SK-N-SH treated with all-trans-retinoic acid at 6 μM for 48 hours (cell line): ENCODE results near the gene CRYL1.

ENCODE experiments used
- BACH2 ChIP-seq: fragments of 250-450 bp; sonication (Bioruptor Pico); IDR thresholded peaks from 2 replicates; pipeline ENCODE4 v1.9.0; 2021; ENCODE audit warnings: mild to moderate bottlenecking, borderline replicate concordance
- CSDC2 ChIP-seq: fragments of 250-450 bp; sonication (Bioruptor Pico); IDR thresholded peaks from 2 replicates; pipeline ENCODE4 v1.5.0; 2020; ENCODE audit warnings: mild to moderate bottlenecking, moderate library complexity
- CSRNP3 ChIP-seq: fragments of 250-450 bp; sonication (Bioruptor Pico); IDR thresholded peaks from 2 replicates; pipeline ENCODE4 v1.5.1; 2021; ENCODE audit warnings: mild to moderate bottlenecking, moderate library complexity
- GLIS3 ChIP-seq: fragments of 250-450 bp; sonication (Bioruptor Pico); IDR thresholded peaks from 2 replicates; pipeline ENCODE4 v1.5.0; 2020; ENCODE audit warnings: mild to moderate bottlenecking, moderate library complexity
- ISL1 ChIP-seq: fragments of 250-450 bp; sonication (Bioruptor Pico); IDR thresholded peaks from 2 replicates; pipeline ENCODE4 v2.1.2; 2022; ENCODE audit warnings: mild to moderate bottlenecking, moderate library complexity
- SNAI2 ChIP-seq: fragments of 250-450 bp; sonication (Bioruptor Pico); IDR thresholded peaks from 2 replicates; pipeline ENCODE4 v1.5.0; 2020; ENCODE audit warnings: mild to moderate bottlenecking, moderate library complexity
- TCF4 ChIP-seq: fragments of 250-450 bp; sonication (Bioruptor Pico); IDR thresholded peaks from 2 replicates; pipeline ENCODE4 v1.8.0; 2021; ENCODE audit warnings: mild to moderate bottlenecking, moderate library complexity, borderline replicate concordance
- TOX ChIP-seq: fragments of 250-450 bp; sonication (Bioruptor Pico); IDR thresholded peaks from 2 replicates; pipeline ENCODE4 v1.8.0; 2021; ENCODE audit warnings: mild to moderate bottlenecking, moderate library complexity, borderline replicate concordance
- ZC3H10 ChIP-seq: fragments of 250-450 bp; sonication (Bioruptor Pico); IDR thresholded peaks from 2 replicates; pipeline ENCODE4 v1.5.1; 2021; ENCODE audit warnings: mild to moderate bottlenecking, moderate library complexity
- ZFP30 ChIP-seq: fragments of 450-650 bp; formaldehyde crosslinking; IDR thresholded peaks from 2 replicates; pipeline ENCODE4 v1.5.0; 2022; ENCODE audit warnings: mild to moderate bottlenecking, moderate library complexity
- ZNF565 ChIP-seq: fragments of 450-650 bp; formaldehyde crosslinking; conservative IDR thresholded peaks from 2 replicates; pipeline ENCODE4 v1.5.0; 2020; ENCODE audit warnings: low read depth, mild to moderate bottlenecking, moderate library complexity
- TF ChIP-seq, protein P1 (sequence below): fragments of 250-450 bp; sonication (Bioruptor Pico); IDR thresholded peaks from 2 replicates; pipeline ENCODE4 v1.8.0; 2021; ENCODE audit warnings: low read depth, mild to moderate bottlenecking, moderate library complexity, borderline replicate concordance
- TF ChIP-seq, protein P2 (sequence below): fragments of 250-450 bp; sonication (Bioruptor Pico); IDR thresholded peaks from 2 replicates; pipeline ENCODE4 v1.5.0; 2020; ENCODE audit warnings: mild to moderate bottlenecking, moderate library complexity
- TF ChIP-seq, protein P3 (sequence below): fragments of 250-450 bp; sonication (Bioruptor Pico); IDR thresholded peaks from 2 replicates; pipeline ENCODE4 v1.8.0; 2020; ENCODE audit warnings: mild to moderate bottlenecking, moderate library complexity, borderline replicate concordance

DNA sequence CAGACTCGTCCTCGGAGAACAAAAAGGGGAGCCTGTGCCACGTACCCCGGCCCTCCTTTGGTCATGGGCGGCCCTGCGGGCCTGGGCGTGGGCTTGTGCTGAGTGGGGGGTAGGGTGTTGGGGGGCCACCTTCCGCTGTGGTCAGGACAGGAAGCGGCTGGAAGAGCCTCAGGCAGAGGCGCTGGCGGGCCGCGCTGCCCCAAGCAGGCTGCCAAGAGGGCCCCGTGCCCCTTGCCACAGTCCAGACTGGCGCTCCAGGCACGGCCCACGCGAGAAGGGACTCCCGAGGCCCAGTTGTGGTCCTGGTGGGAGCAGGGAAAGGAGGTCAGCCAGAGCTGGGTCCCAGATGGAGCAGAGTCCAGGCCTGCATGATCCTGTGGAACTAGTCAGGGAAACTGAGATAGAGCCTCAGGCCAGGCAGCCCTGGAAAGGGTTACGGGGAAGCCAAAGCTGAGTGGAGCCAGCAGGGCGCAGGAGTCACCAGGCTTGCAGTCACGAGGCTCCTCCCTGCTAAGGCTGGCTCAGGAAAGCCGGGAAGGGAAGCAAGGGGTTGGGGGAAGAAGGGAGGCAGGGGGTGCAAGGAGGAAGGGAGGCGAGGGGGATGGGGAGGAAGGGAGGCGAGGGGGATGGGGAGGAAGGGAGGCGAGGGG lies 135.0 kb downstream of the CRYL1 start:
- TF ChIP-seq ZFP30 (CRISPR knock-in tag) (no peak), CSDC2 (CRISPR knock-in tag) (no peak), BACH2 (CRISPR knock-in tag) (no peak), GLIS3 (CRISPR knock-in tag) (no peak), TOX (CRISPR knock-in tag) (no peak), SNAI2 (CRISPR knock-in tag) (no peak), CSRNP3 (CRISPR knock-in tag) (no peak), TCF4 (CRISPR knock-in tag) (no peak), ZNF565 (CRISPR knock-in tag) (no peak), ISL1 (CRISPR knock-in tag) (no peak), ZC3H10 (CRISPR knock-in tag) (no peak)
- TF ChIP-seq, protein P1, sequence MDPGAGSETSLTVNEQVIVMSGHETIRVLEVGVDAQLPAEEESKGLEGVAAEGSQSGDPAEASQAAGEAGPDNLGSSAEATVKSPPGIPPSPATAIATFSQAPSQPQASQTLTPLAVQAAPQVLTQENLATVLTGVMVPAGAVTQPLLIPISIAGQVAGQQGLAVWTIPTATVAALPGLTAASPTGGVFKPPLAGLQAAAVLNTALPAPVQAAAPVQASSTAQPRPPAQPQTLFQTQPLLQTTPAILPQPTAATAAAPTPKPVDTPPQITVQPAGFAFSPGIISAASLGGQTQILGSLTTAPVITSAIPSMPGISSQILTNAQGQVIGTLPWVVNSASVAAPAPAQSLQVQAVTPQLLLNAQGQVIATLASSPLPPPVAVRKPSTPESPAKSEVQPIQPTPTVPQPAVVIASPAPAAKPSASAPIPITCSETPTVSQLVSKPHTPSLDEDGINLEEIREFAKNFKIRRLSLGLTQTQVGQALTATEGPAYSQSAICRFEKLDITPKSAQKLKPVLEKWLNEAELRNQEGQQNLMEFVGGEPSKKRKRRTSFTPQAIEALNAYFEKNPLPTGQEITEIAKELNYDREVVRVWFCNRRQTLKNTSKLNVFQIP (CRISPR knock-in tag), result no peak
- TF ChIP-seq, protein P2, sequence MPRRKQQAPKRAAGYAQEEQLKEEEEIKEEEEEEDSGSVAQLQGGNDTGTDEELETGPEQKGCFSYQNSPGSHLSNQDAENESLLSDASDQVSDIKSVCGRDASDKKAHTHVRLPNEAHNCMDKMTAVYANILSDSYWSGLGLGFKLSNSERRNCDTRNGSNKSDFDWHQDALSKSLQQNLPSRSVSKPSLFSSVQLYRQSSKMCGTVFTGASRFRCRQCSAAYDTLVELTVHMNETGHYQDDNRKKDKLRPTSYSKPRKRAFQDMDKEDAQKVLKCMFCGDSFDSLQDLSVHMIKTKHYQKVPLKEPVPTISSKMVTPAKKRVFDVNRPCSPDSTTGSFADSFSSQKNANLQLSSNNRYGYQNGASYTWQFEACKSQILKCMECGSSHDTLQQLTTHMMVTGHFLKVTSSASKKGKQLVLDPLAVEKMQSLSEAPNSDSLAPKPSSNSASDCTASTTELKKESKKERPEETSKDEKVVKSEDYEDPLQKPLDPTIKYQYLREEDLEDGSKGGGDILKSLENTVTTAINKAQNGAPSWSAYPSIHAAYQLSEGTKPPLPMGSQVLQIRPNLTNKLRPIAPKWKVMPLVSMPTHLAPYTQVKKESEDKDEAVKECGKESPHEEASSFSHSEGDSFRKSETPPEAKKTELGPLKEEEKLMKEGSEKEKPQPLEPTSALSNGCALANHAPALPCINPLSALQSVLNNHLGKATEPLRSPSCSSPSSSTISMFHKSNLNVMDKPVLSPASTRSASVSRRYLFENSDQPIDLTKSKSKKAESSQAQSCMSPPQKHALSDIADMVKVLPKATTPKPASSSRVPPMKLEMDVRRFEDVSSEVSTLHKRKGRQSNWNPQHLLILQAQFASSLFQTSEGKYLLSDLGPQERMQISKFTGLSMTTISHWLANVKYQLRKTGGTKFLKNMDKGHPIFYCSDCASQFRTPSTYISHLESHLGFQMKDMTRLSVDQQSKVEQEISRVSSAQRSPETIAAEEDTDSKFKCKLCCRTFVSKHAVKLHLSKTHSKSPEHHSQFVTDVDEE, result no peak
- TF ChIP-seq, protein P3, sequence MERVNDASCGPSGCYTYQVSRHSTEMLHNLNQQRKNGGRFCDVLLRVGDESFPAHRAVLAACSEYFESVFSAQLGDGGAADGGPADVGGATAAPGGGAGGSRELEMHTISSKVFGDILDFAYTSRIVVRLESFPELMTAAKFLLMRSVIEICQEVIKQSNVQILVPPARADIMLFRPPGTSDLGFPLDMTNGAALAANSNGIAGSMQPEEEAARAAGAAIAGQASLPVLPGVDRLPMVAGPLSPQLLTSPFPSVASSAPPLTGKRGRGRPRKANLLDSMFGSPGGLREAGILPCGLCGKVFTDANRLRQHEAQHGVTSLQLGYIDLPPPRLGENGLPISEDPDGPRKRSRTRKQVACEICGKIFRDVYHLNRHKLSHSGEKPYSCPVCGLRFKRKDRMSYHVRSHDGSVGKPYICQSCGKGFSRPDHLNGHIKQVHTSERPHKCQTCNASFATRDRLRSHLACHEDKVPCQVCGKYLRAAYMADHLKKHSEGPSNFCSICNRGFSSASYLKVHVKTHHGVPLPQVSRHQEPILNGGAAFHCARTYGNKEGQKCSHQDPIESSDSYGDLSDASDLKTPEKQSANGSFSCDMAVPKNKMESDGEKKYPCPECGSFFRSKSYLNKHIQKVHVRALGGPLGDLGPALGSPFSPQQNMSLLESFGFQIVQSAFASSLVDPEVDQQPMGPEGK (CRISPR knock-in tag), result no peak
